WTC11 (cell line): ENCODE measurements around the gene MYL9.

ENCODE experiments used
- SMAD3 ChIP-seq: sonication (generic); formaldehyde crosslinking; IDR thresholded peaks from 2 replicates; pipeline ENCODE4 v1.8.0; 2022; ENCODE audit warnings: missing genetic modification reagents, mild to moderate bottlenecking, borderline replicate concordance
- TCF7 ChIP-seq: sonication (generic); formaldehyde crosslinking; IDR thresholded peaks from 2 replicates; pipeline ENCODE4 v1.8.0; 2022; ENCODE audit warnings: mild to moderate bottlenecking, low read depth, missing genetic modification reagents, moderate library complexity
- TP53 ChIP-seq: sonication (generic); formaldehyde crosslinking; IDR thresholded peaks from 2 replicates; pipeline ENCODE4 v1.8.1; 2023; ENCODE audit warnings: mild to moderate bottlenecking, missing genetic modification reagents
- ZNF317 ChIP-seq: sonication (generic); formaldehyde crosslinking; IDR thresholded peaks from 2 replicates; pipeline ENCODE4 v1.8.1; 2023; ENCODE audit warnings: low read depth, mild to moderate bottlenecking, moderate library complexity, missing genetic modification reagents, borderline replicate concordance
- TF ChIP-seq, protein P1 (sequence below): sonication (generic); formaldehyde crosslinking; IDR thresholded peaks from 2 replicates; pipeline ENCODE4 v1.8.0; 2022; ENCODE audit warnings: missing genetic modification reagents
- TF ChIP-seq, protein P2 (sequence below): fragments of 200-600 bp; IDR thresholded peaks from 2 replicates; pipeline ENCODE4 v1.8.0; 2022; ENCODE audit warnings: antibody characterized with exemption
- TF ChIP-seq, protein P3 (sequence below): sonication (generic); formaldehyde crosslinking; IDR thresholded peaks from 2 replicates; pipeline ENCODE4 v1.8.0; 2023; ENCODE audit warnings: missing genetic modification reagents
- TF ChIP-seq, protein P4 (sequence below): fragments of 250-450 bp; sonication (Bioruptor Pico); conservative IDR thresholded peaks from 2 replicates; pipeline ENCODE4 v1.9.0; 2021; ENCODE audit warnings: mild to moderate bottlenecking

DNA sequence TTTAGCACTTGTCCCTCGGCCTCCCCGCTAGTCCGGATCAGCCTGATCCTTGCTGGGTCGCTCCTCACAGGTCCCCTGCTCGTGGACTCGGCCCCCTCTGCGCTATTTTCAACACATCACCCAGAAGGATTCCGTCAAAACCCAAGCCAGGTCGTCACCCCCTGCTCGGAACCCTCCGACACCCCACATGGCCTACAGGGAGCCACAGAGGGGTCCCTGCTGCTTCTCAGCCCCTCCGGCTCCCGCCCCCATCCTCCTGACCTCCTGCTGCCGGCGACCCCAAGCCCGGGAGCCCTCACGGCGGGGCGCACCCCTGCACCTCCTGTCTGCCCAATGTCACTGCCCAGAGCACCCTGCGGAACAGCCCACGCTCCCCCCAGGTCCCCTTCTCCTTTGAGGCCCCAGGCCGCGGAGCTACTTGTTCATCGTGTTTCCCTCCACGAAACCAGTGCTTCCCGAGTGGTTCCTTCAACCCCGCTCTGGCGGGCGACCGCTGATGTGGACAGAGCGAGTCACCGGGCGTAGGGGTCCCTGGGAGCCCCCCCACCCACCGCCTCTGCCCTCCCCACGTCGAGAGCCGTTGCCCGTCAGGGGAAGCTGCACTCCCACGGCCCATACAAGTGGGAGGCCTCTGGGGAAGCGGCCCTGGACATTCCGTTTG, 638 bp upstream of the MYL9 start:
- TF ChIP-seq, protein P1, sequence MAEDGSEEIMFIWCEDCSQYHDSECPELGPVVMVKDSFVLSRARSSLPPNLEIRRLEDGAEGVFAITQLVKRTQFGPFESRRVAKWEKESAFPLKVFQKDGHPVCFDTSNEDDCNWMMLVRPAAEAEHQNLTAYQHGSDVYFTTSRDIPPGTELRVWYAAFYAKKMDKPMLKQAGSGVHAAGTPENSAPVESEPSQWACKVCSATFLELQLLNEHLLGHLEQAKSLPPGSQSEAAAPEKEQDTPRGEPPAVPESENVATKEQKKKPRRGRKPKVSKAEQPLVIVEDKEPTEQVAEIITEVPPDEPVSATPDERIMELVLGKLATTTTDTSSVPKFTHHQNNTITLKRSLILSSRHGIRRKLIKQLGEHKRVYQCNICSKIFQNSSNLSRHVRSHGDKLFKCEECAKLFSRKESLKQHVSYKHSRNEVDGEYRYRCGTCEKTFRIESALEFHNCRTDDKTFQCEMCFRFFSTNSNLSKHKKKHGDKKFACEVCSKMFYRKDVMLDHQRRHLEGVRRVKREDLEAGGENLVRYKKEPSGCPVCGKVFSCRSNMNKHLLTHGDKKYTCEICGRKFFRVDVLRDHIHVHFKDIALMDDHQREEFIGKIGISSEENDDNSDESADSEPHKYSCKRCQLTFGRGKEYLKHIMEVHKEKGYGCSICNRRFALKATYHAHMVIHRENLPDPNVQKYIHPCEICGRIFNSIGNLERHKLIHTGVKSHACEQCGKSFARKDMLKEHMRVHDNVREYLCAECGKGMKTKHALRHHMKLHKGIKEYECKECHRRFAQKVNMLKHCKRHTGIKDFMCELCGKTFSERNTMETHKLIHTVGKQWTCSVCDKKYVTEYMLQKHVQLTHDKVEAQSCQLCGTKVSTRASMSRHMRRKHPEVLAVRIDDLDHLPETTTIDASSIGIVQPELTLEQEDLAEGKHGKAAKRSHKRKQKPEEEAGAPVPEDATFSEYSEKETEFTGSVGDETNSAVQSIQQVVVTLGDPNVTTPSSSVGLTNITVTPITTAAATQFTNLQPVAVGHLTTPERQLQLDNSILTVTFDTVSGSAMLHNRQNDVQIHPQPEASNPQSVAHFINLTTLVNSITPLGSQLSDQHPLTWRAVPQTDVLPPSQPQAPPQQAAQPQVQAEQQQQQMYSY = no peak
- TF ChIP-seq ZNF317 (CRISPR knock-in tag) = no peak
- TF ChIP-seq, protein P2, sequence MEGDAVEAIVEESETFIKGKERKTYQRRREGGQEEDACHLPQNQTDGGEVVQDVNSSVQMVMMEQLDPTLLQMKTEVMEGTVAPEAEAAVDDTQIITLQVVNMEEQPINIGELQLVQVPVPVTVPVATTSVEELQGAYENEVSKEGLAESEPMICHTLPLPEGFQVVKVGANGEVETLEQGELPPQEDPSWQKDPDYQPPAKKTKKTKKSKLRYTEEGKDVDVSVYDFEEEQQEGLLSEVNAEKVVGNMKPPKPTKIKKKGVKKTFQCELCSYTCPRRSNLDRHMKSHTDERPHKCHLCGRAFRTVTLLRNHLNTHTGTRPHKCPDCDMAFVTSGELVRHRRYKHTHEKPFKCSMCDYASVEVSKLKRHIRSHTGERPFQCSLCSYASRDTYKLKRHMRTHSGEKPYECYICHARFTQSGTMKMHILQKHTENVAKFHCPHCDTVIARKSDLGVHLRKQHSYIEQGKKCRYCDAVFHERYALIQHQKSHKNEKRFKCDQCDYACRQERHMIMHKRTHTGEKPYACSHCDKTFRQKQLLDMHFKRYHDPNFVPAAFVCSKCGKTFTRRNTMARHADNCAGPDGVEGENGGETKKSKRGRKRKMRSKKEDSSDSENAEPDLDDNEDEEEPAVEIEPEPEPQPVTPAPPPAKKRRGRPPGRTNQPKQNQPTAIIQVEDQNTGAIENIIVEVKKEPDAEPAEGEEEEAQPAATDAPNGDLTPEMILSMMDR = no peak
- TF ChIP-seq, protein P3, sequence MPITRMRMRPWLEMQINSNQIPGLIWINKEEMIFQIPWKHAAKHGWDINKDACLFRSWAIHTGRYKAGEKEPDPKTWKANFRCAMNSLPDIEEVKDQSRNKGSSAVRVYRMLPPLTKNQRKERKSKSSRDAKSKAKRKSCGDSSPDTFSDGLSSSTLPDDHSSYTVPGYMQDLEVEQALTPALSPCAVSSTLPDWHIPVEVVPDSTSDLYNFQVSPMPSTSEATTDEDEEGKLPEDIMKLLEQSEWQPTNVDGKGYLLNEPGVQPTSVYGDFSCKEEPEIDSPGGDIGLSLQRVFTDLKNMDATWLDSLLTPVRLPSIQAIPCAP = no peak
- TF ChIP-seq TCF7 = no peak
- TF ChIP-seq TP53 (CRISPR knock-in tag) = no peak
- TF ChIP-seq, protein P4, sequence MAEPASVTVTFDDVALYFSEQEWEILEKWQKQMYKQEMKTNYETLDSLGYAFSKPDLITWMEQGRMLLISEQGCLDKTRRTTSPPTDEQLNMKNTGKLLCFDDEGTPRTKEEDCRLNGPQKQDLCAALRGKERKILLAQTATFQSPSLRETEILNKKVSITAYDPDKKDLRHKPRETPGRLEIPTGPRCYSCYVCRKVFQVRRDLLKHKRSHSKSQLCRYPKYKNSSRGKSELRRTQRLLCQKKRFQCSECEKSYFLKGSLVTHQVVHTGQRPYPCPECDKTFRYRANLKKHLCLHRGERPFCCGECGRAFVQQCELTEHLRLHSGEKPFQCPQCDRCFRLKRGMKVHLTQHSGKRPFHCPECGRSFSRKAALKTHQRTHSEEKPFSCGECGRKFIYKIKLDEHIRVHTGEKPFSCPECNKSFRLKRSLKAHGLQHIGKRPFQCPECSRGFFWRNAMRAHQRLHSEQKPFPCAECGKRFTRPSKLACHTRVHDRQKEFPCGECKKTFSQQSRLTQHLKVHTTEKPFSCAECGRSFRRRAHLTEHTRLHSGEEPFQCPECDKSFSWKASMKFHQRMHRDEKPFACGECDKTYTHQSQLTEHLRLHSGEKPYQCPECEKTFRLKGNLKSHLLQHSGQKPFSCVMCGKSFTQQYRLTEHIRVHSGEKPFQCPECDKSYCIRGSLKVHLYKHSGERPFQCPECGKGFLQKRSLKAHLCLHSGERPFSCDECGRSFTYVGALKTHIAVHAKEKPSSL (CRISPR knock-in tag) = no peak
- no peak for TF ChIP-seq SMAD3 (CRISPR knock-in tag)
